A204.1 (cell line): ENCODE measurements around the gene RHOB.

Experiments
- FAIRE-seq: peaks from 2 replicates; lab custom pipeline; 2012; peaks lifted over from hg19 to GRCh38; lab: Jason Lieb, UNC

Gene RHOB

DNA sequence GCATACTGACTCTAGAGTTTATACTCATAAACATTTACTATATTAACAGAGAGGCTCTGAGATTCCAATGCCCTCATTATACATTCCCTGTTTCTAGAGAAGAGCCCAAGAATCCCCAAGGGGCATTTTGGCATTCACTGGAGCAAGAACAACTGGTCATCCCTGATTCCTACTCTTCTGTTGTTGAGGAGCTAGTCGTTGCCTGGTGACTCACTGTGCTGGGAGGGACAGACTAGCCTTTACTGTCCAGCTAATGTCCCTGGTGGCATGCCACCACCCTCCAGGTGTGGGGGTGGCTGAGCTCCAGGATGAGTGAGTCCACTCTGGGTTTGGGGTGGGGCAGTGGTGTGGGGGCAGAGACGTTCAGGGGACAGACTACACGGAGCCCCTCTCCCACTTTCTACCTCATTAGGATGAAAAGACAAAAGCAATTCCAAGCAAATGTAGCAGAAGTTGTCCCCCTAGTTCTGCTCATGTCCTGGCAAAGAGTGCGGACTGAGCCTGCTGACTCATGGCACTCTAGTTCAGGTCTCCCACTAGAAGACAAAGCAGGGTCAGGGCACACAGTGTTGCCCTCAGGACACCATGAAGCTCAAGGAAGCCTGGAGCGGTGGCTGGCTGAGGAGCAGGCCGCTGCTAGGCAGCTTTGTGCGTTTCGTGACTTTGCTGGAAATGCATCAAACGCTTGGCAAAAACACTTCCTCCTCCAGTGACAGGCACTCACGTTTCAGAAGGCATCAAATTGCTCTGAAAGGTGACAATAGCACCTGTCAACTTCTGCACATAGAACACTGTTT is 49.4 kb downstream of the RHOB start:
- FAIRE-seq = no peak

DNA sequence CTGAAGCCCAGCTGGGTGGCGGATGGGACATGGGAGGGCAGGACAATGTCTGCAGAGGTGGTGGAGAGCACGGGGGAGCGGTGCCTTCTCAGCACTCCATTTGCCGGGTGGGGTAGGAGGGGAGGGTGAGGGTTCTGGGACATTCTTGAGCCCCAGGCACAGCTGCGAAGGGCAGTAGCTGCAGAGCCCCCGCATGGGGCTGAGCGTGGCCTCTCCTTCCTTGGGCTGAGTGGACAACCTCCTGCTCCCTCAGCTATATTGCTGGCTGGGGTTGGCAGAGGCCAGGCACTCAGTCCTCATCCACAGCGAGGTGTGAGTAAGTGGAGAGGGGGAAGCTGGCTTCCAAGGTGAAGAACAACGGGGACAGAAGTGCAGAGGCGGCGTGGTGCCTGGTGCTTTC is 50.1 kb downstream of the RHOB start:
- FAIRE-seq = no peak
